ENCODE results near the gene SCG5. TPM values are rescaled to one million over a fixed set of nuclear protein-coding genes. Genes with fewer than 3 reads are reported as not detected.
A peak's percentile ranks its signal among the peaks of the same experiment; 100 is the strongest.

SCG5 gene
- total RNA-seq, 1 experiment from 2014 or later: 1.3 TPM

GRCh38 chr15:32642667-32643435 lies 1.3 kb downstream of the SCG5 start:
- ChIA-PET POLR2A (ENCODE audit: unreplicated experiment) (no interaction called here), CTCF (no interaction called here)
- Histone ChIP-seq H3F3A (ENCODE audit: low read length, unreplicated experiment) (no peaks in the 10 kb centered on the region), H2AFZ (ENCODE audit: low read length) (no peak overlapping the region), H3K4me3 (ENCODE audit: low read length) (no peak overlapping the region), H3K36me3 (ENCODE audit: low read depth, low read length) (peaks cover 18% of the 10 kb centered on the region), H3K79me2 (ENCODE audit: low read length) (0 out of 2 replicates have a peak, but pooled peaks cover 4% of the 10 kb centered on the region), H3K9me2 (replicated peaks; ENCODE audit: low read length) (no peaks in the 10 kb centered on the region), H3K9ac (ENCODE audit: low read length) (no peak overlapping the region), H3K4me2 (ENCODE audit: low read length) (no peak overlapping the region), H3K4me1 (ENCODE audit: insufficient read depth, low read length) (0 out of 2 replicates have a peak, but pooled peaks cover 1% of the 10 kb centered on the region), H3K27me3 (ENCODE audit: low read length) (no peaks in the 10 kb centered on the region), H3K9me3 (ENCODE audit: low read length) (no peaks in the 10 kb centered on the region), H3K27ac (ENCODE audit: low read length) (no peak overlapping the region), H4K20me1 (ENCODE audit: low read length) (no peaks in the 10 kb centered on the region)
- TF ChIP-seq CTCF (conservative IDR thresholded peaks at IDR 0.05; ENCODE audit: low read depth, low read length) (no peak), EZH2 (IDR thresholded peaks at IDR 0.05; ENCODE audit: low read length, unreplicated experiment) (no peak), EZH2phosphoT487 (IDR thresholded peaks at IDR 0.05; ENCODE audit: borderline replicate concordance, low read length) (no peak)
- no TSS peak for BruUV-seq (replicated peaks)
- ATAC-seq (peak; percentile 10; the same call in 1 of the 2 replicates), DNase-seq (no peak)
- intact Hi-C loops (cut with micrococcal nuclease): no loop called here

- Histone ChIP-seq H3K27me3 (ENCODE audit: low read length) (no peaks in the 10 kb centered on the region), H4K20me1 (ENCODE audit: low read length) (no peaks in the 10 kb centered on the region), H3K4me1 (ENCODE audit: insufficient read depth, low read length) (no peaks in the 10 kb centered on the region), H2AFZ (ENCODE audit: low read length) (no peak overlapping the region), H3K9ac (ENCODE audit: low read length) (no peak overlapping the region), H3K36me3 (ENCODE audit: low read depth, low read length) (peaks cover 9% of the 10 kb centered on the region), H3K9me2 (replicated peaks; ENCODE audit: low read length) (no peaks in the 10 kb centered on the region), H3F3A (ENCODE audit: low read length, unreplicated experiment) (no peaks in the 10 kb centered on the region), H3K9me3 (ENCODE audit: low read length) (no peaks in the 10 kb centered on the region), H3K27ac (ENCODE audit: low read length) (no peak overlapping the region), H3K4me3 (ENCODE audit: low read length) (no peak overlapping the region), H3K4me2 (ENCODE audit: low read length) (no peak overlapping the region), H3K79me2 (ENCODE audit: low read length) (no peaks in the 10 kb centered on the region)
- TF ChIP-seq EZH2 (IDR thresholded peaks at IDR 0.05; ENCODE audit: low read length, unreplicated experiment): no peak
- TF ChIP-seq CTCF (conservative IDR thresholded peaks at IDR 0.05; ENCODE audit: low read depth, low read length): no peak
- no peak for TF ChIP-seq EZH2phosphoT487 (IDR thresholded peaks at IDR 0.05; ENCODE audit: borderline replicate concordance, low read length)
- ChIA-PET CTCF (interaction anchor here (0.6 kb wide), 2 partner anchors 8 to 312 kb away, joined by 3 to 4 read pairs; no protein-coding TSS in a partner anchor), POLR2A (ENCODE audit: unreplicated experiment) (no interaction called here)
- no peak for ATAC-seq
- BruUV-seq (replicated peaks): no TSS peak
- no peak for DNase-seq
- intact Hi-C loops (cut with micrococcal nuclease): no loop called here
Measured at GRCh38 chr15:32643907-32644445, 2.5 kb downstream of the SCG5 start.

- H3K4me3 ChIP-seq (ENCODE audit: low read length): no peak overlapping the region
- intact Hi-C loops (cut with micrococcal nuclease): no loop called here
- H2AFZ ChIP-seq (ENCODE audit: low read length): no peak overlapping the region
- DNase-seq: no peak
- H3K9me2 ChIP-seq (replicated peaks; ENCODE audit: low read length): no peaks in the 10 kb centered on the region
- peaks cover under 1% of the 10 kb centered on the region; the same call in 1 of the 2 replicates for H3K4me1 ChIP-seq (ENCODE audit: insufficient read depth, low read length)
- H3K27me3 ChIP-seq (ENCODE audit: low read length): no peaks in the 10 kb centered on the region
- ChIA-PET POLR2A (ENCODE audit: unreplicated experiment) (no interaction called here), CTCF (no interaction called here)
- H4K20me1 ChIP-seq (ENCODE audit: low read length): no peaks in the 10 kb centered on the region
- no peaks in the 10 kb centered on the region for H3F3A ChIP-seq (ENCODE audit: low read length, unreplicated experiment)
- H3K9ac ChIP-seq (ENCODE audit: low read length): no peak overlapping the region
- no peaks in the 10 kb centered on the region for H3K9me3 ChIP-seq (ENCODE audit: low read length)
- peaks cover 3% of the 10 kb centered on the region for H3K36me3 ChIP-seq (ENCODE audit: low read depth, low read length)
- no peak overlapping the region for H3K27ac ChIP-seq (ENCODE audit: low read length)
- no peak for ATAC-seq
- H3K79me2 ChIP-seq (ENCODE audit: low read length): no peaks in the 10 kb centered on the region
- H3K4me2 ChIP-seq (ENCODE audit: low read length): no peak overlapping the region
- TF ChIP-seq EZH2phosphoT487 (IDR thresholded peaks at IDR 0.05; ENCODE audit: borderline replicate concordance, low read length) (no peak), EZH2 (IDR thresholded peaks at IDR 0.05; ENCODE audit: low read length, unreplicated experiment) (no peak), CTCF (conservative IDR thresholded peaks at IDR 0.05; ENCODE audit: low read depth, low read length) (no peak)
- no TSS peak for BruUV-seq (replicated peaks)
Measured at GRCh38 chr15:32646291-32646690, 4.8 kb downstream of the SCG5 start.

All from PC-3 (cell line).